GM10847 (cell line): ENCODE data around the gene CSNK2A2.

Experiments used
- POLR2A ChIP-seq: IDR thresholded peaks from 2 replicates; pipeline ENCODE4 v1.6.1; 2011; ENCODE audit not compliant: insufficient read length; ENCODE audit errors: extremely low read depth

CSNK2A2 gene

GRCh38 chr16:58211245-58211644, 13.3 kb upstream of the CSNK2A2 start:
- no peak for TF ChIP-seq POLR2A

DNA sequence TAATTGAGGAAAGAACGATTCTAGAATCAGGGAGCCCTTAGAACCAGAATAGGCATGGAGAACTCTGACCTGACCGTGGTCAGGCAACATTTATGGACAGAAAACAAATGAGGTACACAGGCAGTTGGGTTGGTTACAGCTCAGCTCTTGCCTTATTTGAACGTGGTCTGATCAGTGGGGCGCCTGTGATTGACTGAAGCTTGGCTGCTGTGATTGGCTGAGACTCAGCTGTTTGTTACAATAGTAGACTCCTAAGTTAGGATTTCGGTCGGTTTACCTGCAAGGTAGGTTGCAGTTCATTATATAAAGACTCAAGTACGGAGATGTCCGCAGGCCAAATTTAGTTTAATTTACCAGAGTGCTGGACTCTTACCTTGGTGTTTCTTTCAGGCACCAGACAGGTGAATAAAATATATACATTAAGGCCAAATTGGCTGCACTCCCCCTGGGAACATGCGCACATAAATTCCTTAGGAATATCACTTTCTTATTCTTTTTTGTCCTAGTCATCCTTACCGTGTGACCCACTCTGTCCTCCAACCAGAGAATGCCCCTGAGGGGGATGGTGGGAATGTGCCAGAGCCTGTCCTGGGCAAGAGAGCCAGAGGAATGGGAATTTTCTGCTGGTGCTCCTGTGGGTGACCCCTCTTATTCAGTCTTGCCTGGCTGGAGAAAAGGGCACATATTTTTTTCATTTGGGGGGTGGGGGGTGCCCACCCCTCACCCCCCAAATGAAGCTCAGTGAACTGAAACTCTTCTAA, 7.5 kb upstream of the CSNK2A2 start:
- no peak for TF ChIP-seq POLR2A

GRCh38 chr16:58201163-58201562, 3.3 kb upstream of the CSNK2A2 start:
- TF ChIP-seq POLR2A = no peak

GRCh38 chr16:58200004-58200797, 2.3 kb upstream of the CSNK2A2 start:
- TF ChIP-seq POLR2A = no peak

DNA sequence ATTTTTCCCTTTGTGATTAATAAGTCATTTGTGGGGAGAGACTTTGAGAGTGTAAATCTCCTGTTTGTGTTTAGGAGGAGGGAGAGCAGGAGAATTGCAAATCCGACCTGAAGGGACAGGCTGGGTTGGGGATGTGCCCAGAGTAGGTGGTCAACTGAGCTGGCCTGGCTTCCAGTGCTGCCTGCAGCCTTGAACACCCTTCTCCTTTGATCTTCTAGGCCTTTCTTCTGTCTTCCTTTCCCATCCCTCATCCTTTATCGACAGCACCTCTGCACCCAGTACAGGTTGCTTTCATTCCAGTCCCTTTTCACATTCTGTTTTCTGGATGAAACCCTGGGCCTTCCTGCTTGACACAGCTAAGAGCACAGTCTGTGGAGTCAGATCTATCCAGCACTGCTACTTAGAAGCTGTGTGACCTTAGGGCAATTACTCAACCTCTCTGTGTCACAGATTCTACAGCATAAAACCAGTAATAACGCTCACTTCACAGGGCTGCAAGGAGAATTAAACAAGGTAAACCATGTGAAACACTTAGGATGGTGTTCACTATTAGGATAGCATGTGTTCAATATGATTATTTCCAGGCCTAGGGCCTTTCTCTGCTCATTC, 1.0 kb upstream of the CSNK2A2 start:
- TF ChIP-seq POLR2A = no peak

- TF ChIP-seq POLR2A = no peak
Observed at GRCh38 chr16:58197314-58198012, 443 bp downstream of the CSNK2A2 start.

GRCh38 chr16:58196898-58197313, 1.0 kb downstream of the CSNK2A2 start:
- TF ChIP-seq POLR2A = no peak

DNA sequence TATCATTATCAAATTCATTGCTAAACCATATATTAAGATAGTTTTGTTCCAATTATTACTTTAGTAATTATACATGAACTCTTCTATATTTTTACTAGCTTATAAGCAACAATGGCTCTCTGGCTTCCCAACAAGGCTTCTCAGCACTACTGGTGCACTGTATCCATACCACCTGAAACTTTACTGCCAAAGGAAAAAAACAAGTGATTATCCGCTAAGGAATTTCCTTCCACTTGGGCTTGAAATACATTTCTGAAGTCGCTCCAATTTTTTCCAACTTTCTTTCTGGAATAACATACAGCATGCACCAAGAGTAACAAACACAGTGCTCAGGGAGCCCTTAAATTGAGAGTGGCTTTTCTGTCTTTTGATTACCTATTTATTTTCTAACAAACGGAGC, 2.1 kb downstream of the CSNK2A2 start:
- no peak for TF ChIP-seq POLR2A

- TF ChIP-seq POLR2A = no peak
Observed at GRCh38 chr16:58195344-58195743, 2.6 kb downstream of the CSNK2A2 start.

DNA sequence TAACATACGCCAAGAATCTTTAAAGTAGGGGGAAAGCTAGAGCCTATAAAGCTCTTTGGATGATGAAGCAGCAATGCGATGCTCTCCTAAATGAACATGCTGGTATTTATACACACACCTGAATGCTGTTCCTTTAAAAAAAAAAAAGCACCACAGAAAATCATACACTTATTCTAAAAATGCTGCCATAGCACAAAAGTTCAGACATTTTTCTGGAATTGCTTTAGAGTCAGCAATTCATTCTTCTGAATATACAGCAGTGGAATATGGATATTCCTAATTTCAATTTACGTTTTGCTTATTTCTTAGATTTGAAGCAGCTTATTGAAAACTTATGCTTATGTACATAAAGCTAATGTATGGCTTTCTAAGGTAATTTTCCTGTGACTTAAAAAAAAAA, 3.1 kb downstream of the CSNK2A2 start:
- no peak for TF ChIP-seq POLR2A

DNA sequence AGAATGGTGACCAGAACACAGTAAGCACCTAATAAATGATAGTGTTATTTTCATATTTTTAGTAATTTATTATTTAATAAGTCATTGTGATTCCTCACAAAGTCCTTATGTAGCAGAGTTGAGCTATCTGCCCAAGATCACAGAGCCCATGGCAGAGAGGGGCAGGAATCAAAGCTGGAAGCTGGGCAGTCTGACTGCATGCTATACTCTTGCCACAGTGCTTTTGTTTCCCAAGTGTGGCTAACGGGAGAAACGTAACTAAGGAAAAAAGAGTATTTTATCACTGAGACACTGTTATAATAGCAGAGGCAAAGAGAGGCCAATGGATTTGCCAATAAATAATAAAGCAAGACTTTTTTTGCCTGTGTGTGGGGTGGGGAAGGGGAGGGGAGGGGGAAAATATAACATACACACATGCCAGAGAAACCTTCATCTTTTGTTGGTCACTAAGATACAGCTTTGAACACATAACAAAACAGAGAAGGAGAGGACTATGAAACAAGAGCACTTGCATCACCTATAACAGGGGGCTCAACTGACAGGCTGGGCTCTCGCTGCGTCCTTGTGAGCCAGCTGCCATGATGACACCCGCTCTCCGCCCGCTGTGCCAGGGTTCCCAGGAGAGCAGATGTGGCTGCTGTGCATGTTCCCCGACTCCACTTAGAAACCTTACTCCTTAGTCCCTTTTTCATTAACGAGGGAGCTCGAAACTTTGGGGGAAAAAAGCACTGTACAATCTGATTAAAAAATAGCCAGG, 10.1 kb downstream of the CSNK2A2 start:
- TF ChIP-seq POLR2A = no peak

DNA sequence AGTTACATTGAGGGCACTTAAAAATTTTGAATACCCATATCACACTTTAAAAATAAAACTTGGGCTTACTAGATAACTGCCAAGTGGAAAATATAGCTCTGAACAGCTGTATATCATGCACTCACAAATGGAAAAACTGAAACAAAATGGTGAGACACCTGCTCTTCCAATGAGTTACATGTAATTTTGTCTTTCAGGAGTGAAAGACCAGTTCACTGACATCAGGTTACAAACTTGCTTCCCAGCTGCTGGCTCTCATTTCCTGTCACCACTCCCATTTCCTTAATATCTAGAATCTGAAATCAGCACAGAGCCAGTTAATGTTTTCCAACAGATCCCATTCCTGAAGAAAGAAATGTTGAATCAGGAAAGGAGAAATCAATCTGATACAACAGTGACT, 10.8 kb downstream of the CSNK2A2 start:
- TF ChIP-seq POLR2A = no peak

DNA sequence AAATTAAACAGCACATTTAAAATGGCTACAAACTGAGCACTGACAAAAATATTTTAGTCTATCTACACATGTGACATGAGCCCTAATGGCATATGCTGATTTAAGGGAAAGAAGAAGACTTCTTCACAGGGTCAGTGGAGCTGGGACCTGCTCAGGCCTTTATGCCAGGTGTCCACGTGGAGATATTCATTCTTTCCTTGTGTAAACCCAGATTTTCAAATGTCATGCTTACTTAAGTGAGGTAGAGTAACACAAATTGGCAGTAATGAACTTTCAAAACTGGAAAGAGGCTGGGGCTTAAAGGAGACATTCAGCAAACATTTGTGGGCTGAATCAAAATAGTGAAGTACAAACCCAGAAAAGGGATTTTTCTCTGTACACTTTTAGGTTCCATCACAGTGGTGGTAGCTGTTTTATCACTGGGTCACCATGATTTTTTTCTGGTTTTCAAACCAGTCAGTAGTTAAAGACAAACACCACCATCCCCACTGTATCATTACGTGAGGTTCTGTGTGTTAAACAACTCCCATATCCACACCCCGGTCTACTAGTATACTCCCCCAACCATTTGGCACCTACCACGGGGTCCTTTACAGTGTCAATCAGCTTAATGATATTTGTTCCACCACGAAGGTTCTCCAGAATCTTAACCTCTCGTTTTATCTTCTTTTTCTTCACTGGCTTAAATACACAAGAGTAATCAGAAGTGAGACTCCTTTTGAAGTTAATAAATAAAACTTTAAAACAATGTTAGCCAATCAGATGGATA, 11.5 kb downstream of the CSNK2A2 start:
- TF ChIP-seq POLR2A = no peak

DNA sequence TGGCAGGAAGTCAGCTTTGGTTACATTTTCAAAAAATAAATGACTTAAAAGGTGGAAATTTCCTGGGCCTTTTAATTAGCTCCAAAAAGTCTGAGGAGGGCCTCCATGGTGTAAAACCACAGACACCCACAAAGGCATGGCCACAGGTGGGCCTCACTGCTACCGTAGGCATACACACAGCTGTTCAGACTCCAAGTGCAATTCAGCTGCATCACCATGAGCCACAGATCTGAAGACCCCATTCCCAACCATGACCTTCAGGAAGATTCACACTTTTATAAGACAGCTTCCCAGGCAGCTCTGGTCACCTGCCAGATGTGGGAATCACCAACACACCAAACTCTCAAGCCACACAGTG, 20.6 kb downstream of the CSNK2A2 start:
- TF ChIP-seq POLR2A = no peak
